COLO668 (cell line): ENCODE measurements around the gene MAFG.

Source experiments
- DNase-seq: peaks from one replicate; lab custom pipeline; 2025; ENCODE audit not compliant: unreplicated experiment; lab: John Stamatoyannopoulos, UW

MAFG gene

DNA sequence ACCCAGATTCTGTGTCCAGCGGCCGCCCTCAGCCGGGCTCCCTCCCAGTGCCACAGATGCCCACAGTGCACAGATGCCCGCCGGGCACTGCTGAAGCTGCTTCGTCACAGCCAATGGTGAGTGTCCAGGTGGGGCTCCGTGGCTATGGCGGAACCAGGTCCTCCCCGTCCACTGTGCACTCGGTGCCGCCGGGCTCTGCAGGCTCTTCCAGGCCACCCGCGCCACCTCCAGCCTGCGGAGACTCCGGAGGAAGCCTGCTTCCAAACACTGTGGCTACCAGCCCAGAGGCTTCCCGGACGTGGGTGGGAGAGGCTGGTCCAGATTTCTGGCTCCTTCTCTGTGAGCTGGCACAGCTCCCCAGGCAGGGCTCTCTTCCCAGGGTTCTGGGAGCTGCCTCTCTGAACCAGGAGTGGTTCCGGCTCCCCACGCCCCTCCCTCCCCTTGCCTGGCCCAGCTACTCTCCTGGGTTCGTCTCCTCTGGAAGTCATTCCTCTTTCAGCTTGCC, 12.4 kb upstream of the MAFG start:
- DNase-seq: no peak

- no peak for DNase-seq
These were observed 11.7 kb upstream of the MAFG start for GRCh38 chr17:81939218-81939617.

- DNase-seq: no peak
These were observed 8.2 kb upstream of the MAFG start for GRCh38 chr17:81935709-81936084.

DNA sequence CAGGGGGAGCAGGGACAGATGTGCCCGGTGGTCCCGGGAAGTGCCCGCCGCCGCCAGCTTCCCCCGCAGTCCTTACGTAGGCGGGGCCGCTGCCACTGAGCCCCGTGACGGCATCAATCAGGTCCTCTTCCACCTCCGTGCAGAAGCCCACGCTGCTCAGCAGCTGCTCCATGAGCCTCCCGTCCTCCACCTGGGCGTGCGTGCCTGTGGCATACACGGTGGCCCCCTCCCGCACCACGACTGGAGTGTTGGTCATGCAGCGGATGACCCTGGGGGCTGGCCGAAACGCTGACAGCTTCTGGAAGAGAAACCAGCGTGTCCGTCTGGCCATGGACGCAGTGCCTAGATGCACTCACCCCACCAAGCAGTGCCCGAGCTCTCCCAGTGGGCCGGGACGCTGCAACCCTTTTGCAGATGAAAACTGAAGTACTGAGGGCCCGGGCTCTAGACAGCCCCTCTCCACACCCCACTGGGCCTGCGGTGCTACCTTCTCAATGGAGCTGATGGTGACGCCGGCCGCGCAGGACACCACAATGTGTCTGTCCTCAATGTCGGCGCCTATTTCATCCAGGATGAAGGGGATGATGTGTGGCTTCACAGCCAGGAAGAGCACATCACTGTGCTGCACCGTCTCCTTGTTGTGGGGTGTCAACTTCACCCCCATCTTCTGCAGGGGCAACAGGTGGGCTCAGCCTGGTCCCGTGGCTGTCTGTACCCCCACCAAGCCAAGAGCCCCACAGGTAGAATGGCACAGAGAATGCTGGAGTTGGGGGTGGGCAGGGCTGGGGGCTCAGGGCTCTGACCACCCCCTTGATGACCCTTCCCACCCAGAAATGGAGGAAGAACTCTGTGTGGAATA, 7.5 kb upstream of the MAFG start:
- no peak for DNase-seq

- DNase-seq: no peak
These were observed 6.7 kb upstream of the MAFG start for GRCh38 chr17:81934098-81934757.

DNA sequence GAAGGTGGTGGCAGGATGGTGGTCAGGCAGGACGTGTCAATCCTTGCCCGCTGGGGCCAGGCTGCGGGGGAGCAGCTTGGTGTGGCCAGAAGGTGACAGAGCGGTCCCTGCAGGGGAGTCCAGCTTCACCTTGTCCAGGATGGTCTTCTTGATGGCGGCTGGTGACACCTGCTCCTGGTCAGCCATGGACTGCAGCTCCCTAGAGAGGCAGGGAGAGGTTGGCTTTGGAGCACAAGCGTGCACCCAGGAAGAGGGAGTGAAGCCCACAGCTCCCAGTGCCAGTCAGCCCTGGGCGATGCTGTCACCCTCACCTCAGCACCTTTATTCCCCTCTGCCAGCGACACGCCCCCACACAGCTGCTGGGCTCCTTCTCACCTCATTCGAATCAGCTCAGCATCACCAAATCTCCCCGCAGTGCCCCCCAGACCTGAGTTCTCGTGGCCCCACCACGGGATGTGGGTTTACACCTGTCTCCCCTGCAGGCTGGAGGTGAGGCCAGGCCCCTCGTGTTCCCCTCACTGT, 5.7 kb upstream of the MAFG start:
- no peak for DNase-seq

GRCh38 chr17:81932333-81932983, 4.9 kb upstream of the MAFG start:
- no peak for DNase-seq

GRCh38 chr17:81931557-81932332, 4.2 kb upstream of the MAFG start:
- no peak for DNase-seq

DNA sequence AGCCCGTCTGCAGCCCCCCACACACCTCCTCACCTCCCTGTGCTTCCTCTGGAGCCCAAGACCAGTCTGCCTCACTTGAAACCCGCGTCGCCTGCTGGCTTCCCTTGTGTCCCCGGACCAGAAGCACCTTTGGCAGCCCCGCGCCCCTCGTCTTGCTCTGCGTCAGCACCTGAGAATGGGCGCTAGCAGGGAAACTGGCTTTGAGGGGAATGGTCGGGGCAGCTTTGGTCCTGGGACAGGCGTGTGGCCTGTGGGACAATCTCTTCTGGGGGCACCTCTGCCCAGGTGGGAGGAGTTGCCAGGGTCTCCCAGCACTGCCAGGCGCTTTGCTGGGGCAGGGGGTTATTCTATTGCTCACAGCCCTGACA, 3.6 kb upstream of the MAFG start:
- DNase-seq: no peak

GRCh38 chr17:81930142-81931125, 2.9 kb upstream of the MAFG start:
- no peak for DNase-seq

- no peak for DNase-seq
These were observed 2.0 kb upstream of the MAFG start for GRCh38 chr17:81929253-81930141.

DNA sequence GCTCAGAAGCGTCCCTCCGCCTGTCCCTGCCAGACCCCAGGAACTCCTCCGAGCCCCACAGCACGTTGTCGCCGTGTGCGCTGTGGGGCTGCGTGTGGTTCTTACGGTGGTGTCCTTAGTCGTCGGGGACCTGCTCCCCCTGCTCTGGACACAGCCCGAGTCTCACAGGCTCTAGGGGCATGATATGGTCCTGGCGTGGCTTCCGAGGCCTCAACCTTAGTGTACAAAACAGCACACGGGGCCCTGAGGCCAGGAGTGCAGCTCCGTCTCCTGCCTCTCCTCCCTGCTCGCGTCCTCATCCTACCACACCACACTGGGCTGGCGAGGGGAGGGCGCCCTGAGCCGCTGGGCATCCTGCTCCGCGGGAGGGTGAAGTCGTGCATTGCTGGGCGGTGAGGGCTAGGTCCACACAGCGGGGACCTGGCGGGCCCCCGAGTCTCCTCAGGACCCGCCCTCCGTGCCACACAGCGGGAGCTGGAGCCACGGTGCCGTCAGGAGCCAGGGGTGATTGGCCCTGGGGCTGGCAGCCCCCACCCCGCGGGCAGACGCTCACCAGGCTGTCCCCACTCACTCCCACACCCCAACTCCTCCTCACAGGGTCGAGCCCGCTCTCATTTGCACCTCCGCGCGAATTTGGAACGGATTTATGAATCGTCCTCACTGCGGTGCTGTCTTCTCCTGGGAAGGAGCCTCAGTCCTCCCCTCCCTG, 1.2 kb upstream of the MAFG start:
- peak; percentile 32 for DNase-seq

GRCh38 chr17:81927152-81927652, 333 bp downstream of the MAFG start:
- DNase-seq: no peak

- peak; percentile 82 for DNase-seq
These were observed 934 bp downstream of the MAFG start for GRCh38 chr17:81926451-81927151.

- DNase-seq: no peak
These were observed 1.6 kb downstream of the MAFG start for GRCh38 chr17:81925860-81926450.

- peak; percentile 36 for DNase-seq
These were observed 2.7 kb downstream of the MAFG start for GRCh38 chr17:81924557-81925532.
